Nephron progenitor cell (in vitro differentiated cells): ENCODE results near the gene C13orf46.

Experiments
- DNase-seq: peaks from one replicate; pipeline ENCODE4 v3.0.0; 2021
- H3K27ac Mint-ChIP-seq: 2 replicates; pipeline ENCODE4 v1.8.0; 2021; ENCODE audit warnings: mild to moderate bottlenecking, moderate library complexity, mixed read lengths
- H3K27me3 Mint-ChIP-seq: 2 replicates; pipeline ENCODE4 v1.8.0; 2021; ENCODE audit warnings: mild to moderate bottlenecking, low read depth, mixed read lengths; ENCODE audit not compliant: poor library complexity
- H3K36me3 Mint-ChIP-seq: 2 replicates; pipeline ENCODE4 v1.8.0; 2021; ENCODE audit warnings: low read depth, mixed read lengths
- H3K4me1 Mint-ChIP-seq: 2 replicates; pipeline ENCODE4 v1.8.0; 2021; ENCODE audit warnings: mixed read lengths
- H3K4me3 Mint-ChIP-seq: 2 replicates; pipeline ENCODE4 v1.8.0; 2021; ENCODE audit warnings: mild to moderate bottlenecking, moderate library complexity, mixed read lengths
- H3K9me3 Mint-ChIP-seq: 2 replicates; pipeline ENCODE4 v1.8.0; 2021; ENCODE audit warnings: mild to moderate bottlenecking, moderate library complexity, mixed read lengths
- TF ChIP-seq, protein P1 (sequence below): fragments of 200-600 bp; sonication (generic); IDR thresholded peaks from 2 replicates; pipeline ENCODE4 v1.5.0; 2021; ENCODE audit warnings: antibody characterized with exemption

Gene C13orf46

DNA sequence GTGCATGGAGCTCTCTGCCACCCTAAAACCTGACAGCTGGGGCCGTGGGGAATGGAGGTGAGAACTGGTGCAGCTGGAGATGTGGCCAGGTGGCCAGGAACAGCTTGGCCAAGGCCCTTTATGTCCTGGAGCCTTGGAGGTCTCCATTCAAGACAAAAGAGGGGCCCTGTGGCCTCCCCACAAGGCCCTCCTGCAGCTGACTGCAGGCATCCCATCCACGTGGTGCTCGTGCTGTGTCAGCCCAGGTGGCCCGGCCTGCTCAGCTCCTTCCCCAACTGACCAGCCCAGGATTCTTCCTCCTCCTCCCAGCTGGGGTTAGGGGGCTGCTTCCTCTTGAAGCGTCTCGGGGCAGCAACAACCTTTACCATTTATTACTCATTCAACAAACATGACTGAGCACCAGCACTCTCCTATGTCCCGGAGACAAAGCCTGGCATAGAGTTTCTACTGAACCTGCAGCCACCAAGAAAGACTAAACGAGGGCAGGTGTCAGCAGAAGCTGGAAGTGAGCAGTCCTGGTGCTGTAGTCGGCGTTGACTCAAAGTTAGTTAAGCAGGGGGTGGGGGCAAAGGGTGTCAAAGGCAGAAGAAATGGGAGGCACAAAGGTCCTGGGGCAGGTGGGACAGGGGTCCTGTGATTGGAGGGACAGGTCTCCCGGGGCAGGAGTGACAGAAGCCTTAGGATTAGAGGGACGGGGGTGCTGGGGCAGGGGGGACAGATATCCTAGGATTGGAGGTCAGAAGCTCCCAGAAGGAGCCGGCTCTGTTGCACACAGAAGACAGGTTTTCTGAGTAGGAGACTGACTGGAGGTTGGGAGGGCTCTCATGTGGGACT lies 23.3 kb upstream of the C13orf46 start:
- Mint-ChIP-seq H3K36me3 (peaks cover 15% of the 10 kb centered on the region), H3K27ac (no peak overlapping the region), H3K4me3 (no peak overlapping the region), H3K9me3 (no peaks in the 10 kb centered on the region), H3K27me3 (peaks cover 9% of the 10 kb centered on the region), H3K4me1 (peaks cover 19% of the 10 kb centered on the region)
- DNase-seq: no peak
- TF ChIP-seq, protein P1, sequence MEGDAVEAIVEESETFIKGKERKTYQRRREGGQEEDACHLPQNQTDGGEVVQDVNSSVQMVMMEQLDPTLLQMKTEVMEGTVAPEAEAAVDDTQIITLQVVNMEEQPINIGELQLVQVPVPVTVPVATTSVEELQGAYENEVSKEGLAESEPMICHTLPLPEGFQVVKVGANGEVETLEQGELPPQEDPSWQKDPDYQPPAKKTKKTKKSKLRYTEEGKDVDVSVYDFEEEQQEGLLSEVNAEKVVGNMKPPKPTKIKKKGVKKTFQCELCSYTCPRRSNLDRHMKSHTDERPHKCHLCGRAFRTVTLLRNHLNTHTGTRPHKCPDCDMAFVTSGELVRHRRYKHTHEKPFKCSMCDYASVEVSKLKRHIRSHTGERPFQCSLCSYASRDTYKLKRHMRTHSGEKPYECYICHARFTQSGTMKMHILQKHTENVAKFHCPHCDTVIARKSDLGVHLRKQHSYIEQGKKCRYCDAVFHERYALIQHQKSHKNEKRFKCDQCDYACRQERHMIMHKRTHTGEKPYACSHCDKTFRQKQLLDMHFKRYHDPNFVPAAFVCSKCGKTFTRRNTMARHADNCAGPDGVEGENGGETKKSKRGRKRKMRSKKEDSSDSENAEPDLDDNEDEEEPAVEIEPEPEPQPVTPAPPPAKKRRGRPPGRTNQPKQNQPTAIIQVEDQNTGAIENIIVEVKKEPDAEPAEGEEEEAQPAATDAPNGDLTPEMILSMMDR: no peak

DNA sequence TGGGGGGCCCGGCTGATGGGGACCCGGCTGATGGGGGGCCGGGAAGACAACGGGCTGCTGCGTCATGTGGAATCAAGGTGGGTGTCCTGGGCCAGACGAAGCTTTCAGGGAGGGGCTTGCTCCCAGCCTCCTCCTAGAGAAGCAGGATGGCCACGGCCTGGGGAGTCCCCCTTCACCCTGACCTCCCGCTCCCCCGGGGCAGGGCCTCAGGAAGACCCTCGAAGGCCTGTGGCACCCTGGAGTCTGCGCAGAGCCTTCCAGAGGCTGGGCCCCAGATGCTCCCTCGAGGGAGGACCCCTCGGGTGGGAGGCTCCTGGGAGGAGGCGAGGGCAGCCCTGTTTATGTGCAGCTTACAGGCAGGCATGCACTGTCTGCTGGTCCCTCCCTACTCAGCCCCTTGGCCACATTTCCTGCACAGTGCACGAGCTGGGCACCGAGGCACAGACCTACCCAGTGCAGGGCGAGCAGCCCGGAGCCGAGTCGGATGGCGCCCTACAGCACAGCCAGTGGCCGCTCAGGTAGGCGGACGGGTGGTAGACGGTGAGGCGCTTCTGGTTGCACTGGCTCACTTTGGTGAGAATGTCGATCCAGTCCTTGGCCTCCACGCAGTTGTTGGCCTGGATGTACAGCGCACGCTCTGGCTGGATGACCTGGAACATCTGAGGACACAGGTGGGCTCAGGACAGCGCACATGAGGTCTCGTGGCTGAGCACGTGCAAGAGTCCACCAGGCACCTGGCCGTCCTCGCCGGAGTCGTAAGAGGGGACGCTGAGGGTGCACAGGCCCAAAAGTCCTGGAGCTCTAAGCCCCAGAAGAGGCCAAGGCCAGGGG lies 22.4 kb upstream of the C13orf46 start:
- peaks cover 24% of the 10 kb centered on the region for H3K36me3 Mint-ChIP-seq
- TF ChIP-seq, protein P1: no peak

DNA sequence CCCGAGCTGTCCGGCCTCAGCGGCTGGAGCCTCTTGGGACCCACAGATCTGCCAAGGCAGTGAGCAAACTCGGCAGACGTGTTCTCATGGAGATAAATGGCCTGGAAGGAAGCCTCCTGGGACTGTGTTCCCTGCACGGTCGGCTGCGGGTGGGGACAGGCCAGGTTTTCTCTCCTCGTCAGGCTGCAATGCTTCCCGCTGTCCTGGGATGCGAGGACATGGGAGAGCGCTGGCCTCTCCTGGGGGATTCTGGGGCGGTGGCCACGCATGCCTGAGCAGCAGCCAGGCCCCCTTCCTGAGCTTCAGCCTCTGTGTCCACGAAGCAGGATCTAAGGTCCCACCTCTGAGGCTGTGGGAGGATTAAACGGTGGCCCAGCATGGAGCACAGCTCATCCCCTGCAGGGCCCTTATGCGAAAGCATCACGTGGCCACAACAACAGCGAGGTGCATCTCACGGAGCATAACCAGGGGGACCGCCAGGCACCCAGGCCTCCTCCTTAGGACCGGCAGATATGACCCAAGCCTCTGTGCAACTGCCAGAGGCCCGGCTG lies 21.2 kb upstream of the C13orf46 start:
- H3K4me1 Mint-ChIP-seq: peaks cover 19% of the 10 kb centered on the region
- no peak overlapping the region for H3K27ac Mint-ChIP-seq
- H3K27me3 Mint-ChIP-seq: peaks cover 9% of the 10 kb centered on the region
- no peak overlapping the region for H3K4me3 Mint-ChIP-seq
- H3K9me3 Mint-ChIP-seq: peaks cover 3% of the 10 kb centered on the region
- TF ChIP-seq, protein P1: no peak
- DNase-seq: peak; percentile 46
- peaks cover 32% of the 10 kb centered on the region for H3K36me3 Mint-ChIP-seq

More for the DNA sequence above, 22.4 kb upstream of the C13orf46 start:
- Mint-ChIP-seq H3K27ac (no peak overlapping the region), H3K27me3 (peaks cover 9% of the 10 kb centered on the region), H3K9me3 (peaks cover 2% of the 10 kb centered on the region), H3K4me3 (no peak overlapping the region), H3K4me1 (peaks cover 19% of the 10 kb centered on the region)
- DNase-seq: no peak

DNA sequence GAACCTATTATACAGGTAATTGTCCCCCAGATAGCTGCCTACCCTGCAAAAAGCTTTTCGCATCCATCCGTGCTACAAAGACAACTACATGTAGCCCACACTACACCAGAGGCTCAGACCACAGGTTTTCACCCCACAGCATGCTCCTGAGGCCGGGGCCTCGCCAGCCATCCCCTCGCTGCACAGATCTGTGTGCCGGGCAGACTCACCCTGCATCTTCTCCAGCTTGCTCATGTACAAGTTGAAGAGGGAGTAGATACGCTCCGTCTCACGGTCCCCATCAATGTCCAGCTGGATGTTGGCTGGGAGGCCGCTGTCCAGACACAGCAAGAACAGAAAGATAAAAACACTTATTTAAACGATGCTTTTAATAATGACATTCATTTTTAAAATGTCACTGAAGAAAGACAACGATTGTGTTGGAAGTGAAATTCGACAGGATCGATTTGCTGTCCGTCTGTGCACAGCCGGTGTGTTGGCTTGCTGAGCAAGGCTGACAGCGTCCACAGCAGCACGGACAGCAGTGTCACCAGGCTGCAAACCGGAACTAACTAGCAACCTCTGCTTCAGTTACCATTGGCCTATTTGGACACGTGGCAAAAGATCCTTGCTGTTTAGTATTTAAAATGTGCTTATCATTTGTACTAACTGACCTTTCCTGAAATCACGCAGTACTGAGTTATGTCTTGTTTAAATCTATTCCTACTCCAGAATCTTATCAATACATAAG lies 18.6 kb upstream of the C13orf46 start:
- no peaks in the 10 kb centered on the region for H3K27me3 Mint-ChIP-seq
- no peak for DNase-seq
- H3K9me3 Mint-ChIP-seq: peaks cover 19% of the 10 kb centered on the region
- H3K4me1 Mint-ChIP-seq: peaks cover 8% of the 10 kb centered on the region
- no peak overlapping the region for H3K4me3 Mint-ChIP-seq
- peaks cover 42% of the 10 kb centered on the region for H3K36me3 Mint-ChIP-seq
- TF ChIP-seq, protein P1: no peak
- H3K27ac Mint-ChIP-seq: no peak overlapping the region

DNA sequence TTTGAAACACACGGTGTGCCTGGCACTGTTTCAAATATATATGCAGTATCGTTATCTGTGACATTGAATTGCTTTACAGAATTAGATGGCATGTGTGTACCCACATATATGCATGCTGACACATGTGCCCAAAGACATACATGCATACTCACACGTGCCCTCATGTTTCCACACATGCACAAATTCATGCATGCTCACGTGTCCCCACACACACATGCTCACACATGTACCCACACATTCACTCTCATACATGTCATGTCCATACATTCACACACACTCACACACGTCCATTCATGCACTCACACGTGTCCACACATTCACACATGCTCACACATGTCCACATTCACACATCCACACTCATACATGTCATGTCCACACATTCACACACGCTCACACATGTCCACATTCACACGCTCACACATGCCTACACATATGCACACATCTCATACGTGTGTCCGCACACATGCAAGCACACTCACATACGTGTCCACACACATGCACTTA lies 17.9 kb upstream of the C13orf46 start:
- Mint-ChIP-seq H3K36me3 (peaks cover 42% of the 10 kb centered on the region), H3K9me3 (peaks cover 19% of the 10 kb centered on the region), H3K4me3 (no peak overlapping the region), H3K4me1 (peaks cover 8% of the 10 kb centered on the region), H3K27me3 (no peaks in the 10 kb centered on the region), H3K27ac (peak overlapping the region; percentile 60)
- TF ChIP-seq, protein P1: no peak
- no peak for DNase-seq
